B cell (primary cell): ENCODE results near the gene GRIN2D.

Experiments used
- CTCF ChIP-seq: fragments of 200-600 bp; IDR thresholded peaks from one replicate; pipeline ENCODE4 v1.8.0; 2022; ENCODE audit warnings: antibody characterized with exemption, mild to moderate bottlenecking
- EZH2 ChIP-seq: IDR thresholded peaks from 2 replicates; pipeline ENCODE4 v1.6.1; 2012; ENCODE audit warnings: borderline replicate concordance, low read depth, mild to moderate bottlenecking, moderate library complexity, low read length; ENCODE audit not compliant: insufficient read depth, poor library complexity, severe bottlenecking

GRCh38 chr19:48405010-48405659 is 11.7 kb downstream of the GRIN2D start:
- no peak for TF ChIP-seq EZH2
- TF ChIP-seq CTCF, result no peak
